GM12878 (cell line): ENCODE measurements around the gene SEMA5A. TPM values are rescaled to one million over a fixed set of nuclear protein-coding genes. Genes with fewer than 3 reads are reported as not detected.

Experiments
- ATAC-seq: fragments of 200-7000 bp; cut with Tn5 transposase; 3 replicates; pipeline ENCODE4 v1.9.1; 2020; ENCODE audit warnings: mild to moderate bottlenecking, moderate library complexity
- BruUV-seq: library from RNA; stranded (reverse); fragments of 400-500 nt; replicated peaks from 2 replicates; lab custom pipeline; 2021; lab: Mats Ljungman, UMichigan
- CTCF ChIA-PET: fragments of 300-600 bp; sonication (Branson Sonifier 250); formaldehyde crosslinking; extraction: SDS; loops from one replicate; lab custom pipeline; 2021; ENCODE audit warnings: inconsistent platforms; lab: Yijun Ruan, JAX
- POLR2A ChIA-PET: fragments of 350-600 bp; formaldehyde crosslinking; extraction: SDS; loops from one replicate; lab custom pipeline; 2021; ENCODE audit warnings: inconsistent platforms; lab: Charles Lee
- RAD21 ChIA-PET: fragments of 300-600 bp; sonication (Branson Sonifier 250); formaldehyde crosslinking; loops from one replicate; lab custom pipeline; 2023; ENCODE audit warnings: antibody characterized with exemption; ENCODE audit not compliant: unreplicated experiment; lab: Charles Lee
- SMC1A ChIA-PET: fragments of 300-600 bp; sonication (Branson Sonifier 250); formaldehyde crosslinking; loops from one replicate; lab custom pipeline; 2023; ENCODE audit not compliant: unreplicated experiment, uncharacterized antibody; lab: Charles Lee
- DNase-seq: peaks from one replicate; pipeline ENCODE4 v3.0.0-alpha.2; 2011; ENCODE audit warnings: low read depth, low spot score
- FAIRE-seq: peaks from 3 replicates; lab custom pipeline; 2011; peaks lifted over from hg19 to GRCh38; lab: Jason Lieb, UNC
- H2AFZ ChIP-seq: 2 replicates; pipeline ENCODE4 v1.6.0; 2011; ENCODE audit warnings: low read depth, low read length, control low read depth; ENCODE audit not compliant: control insufficient read depth
- H3K27ac ChIP-seq: 2 replicates; pipeline ENCODE4 v1.5.1; 2011; ENCODE audit warnings: control low read depth; ENCODE audit not compliant: control insufficient read depth, insufficient read depth
- H3K27me3 ChIP-seq, 2 experiments: replicated peaks in 1 of 2; 2 replicates each; pipeline versions ENCODE4 v1.6.0 to v1.6.1; 2011; ENCODE audit warnings: low read length in 1 of 2; ENCODE audit not compliant: control insufficient read depth in 2 of 2, insufficient read depth in 2 of 2
- H3K36me3 ChIP-seq, 2 experiments: 2 replicates each; pipeline ENCODE4 v1.5.1; 2011; ENCODE audit warnings: low read length in 1 of 2; ENCODE audit not compliant: control insufficient read depth in 2 of 2, insufficient read depth in 2 of 2
- H3K4me1 ChIP-seq: 2 replicates; pipeline ENCODE4 v1.6.1; 2011; ENCODE audit warnings: mild to moderate bottlenecking, low read length, moderate library complexity, mixed read lengths; ENCODE audit not compliant: control insufficient read depth, insufficient read depth
- H3K4me2 ChIP-seq: 2 replicates; pipeline ENCODE4 v1.6.0; 2011; ENCODE audit warnings: control low read depth; ENCODE audit not compliant: control insufficient read depth, insufficient read depth
- H3K4me3 ChIP-seq: fragments of 200-600 bp; sonication (generic); 2 replicates; pipeline ENCODE4 v1.5.1; 2016
- H3K79me2 ChIP-seq: 2 replicates; pipeline ENCODE4 v1.6.0; 2011; ENCODE audit warnings: low read length; ENCODE audit not compliant: control insufficient read depth, insufficient read depth
- H3K9ac ChIP-seq: 2 replicates; pipeline ENCODE4 v1.8.0; 2011; ENCODE audit warnings: low read length, control low read depth, mixed read lengths; ENCODE audit not compliant: control insufficient read depth, insufficient read depth
- H3K9me3 ChIP-seq: replicated peaks from 3 replicates; pipeline ENCODE4 v1.5.1; 2011; ENCODE audit warnings: mild to moderate bottlenecking, low read length; ENCODE audit not compliant: control insufficient read depth, insufficient read depth
- H4K20me1 ChIP-seq: 2 replicates; pipeline ENCODE4 v1.6.0; 2011; ENCODE audit not compliant: control insufficient read depth, insufficient read depth
- ATF3 ChIP-seq: IDR thresholded peaks from 2 replicates; pipeline ENCODE4 v1.6.1; 2011; ENCODE audit warnings: low read depth, mild to moderate bottlenecking, low read length, moderate library complexity, borderline replicate concordance; ENCODE audit errors: extremely low read depth
- BCL3 ChIP-seq: IDR thresholded peaks from 2 replicates; pipeline ENCODE4 v1.6.1; 2011; ENCODE audit warnings: borderline replicate concordance, low read depth, mild to moderate bottlenecking, moderate library complexity, low read length; ENCODE audit not compliant: insufficient read depth, poor library complexity, severe bottlenecking
- BHLHE40 ChIP-seq, 2 experiments: fragments of 450-650 bp in 1 of 2; IDR thresholded peaks; 2 replicates each; pipeline ENCODE4 v1.6.1; 2011 to 2017; ENCODE audit warnings: low read depth in 2 of 2, borderline replicate concordance in 1 of 2, improper control_type of control experiment in 1 of 2, low read length in 1 of 2, mild to moderate bottlenecking in 1 of 2
- CREB1 ChIP-seq: IDR thresholded peaks from 2 replicates; pipeline ENCODE4 v1.6.1; 2012; ENCODE audit warnings: low read depth, mild to moderate bottlenecking, inconsistent platforms
- ESRRA ChIP-seq: IDR thresholded peaks from 2 replicates; pipeline ENCODE4 v1.6.1; 2012; ENCODE audit warnings: mild to moderate bottlenecking, low read length, improper control_type of control experiment
- ETV6 ChIP-seq, 2 experiments: fragments of 450-650 bp in 1 of 2; IDR thresholded peaks in 1 of 2; conservative IDR thresholded peaks in 1 of 2; 2 replicates each; pipeline ENCODE4 v1.6.1; 2014; ENCODE audit warnings: antibody characterized with exemption in 1 of 2, borderline replicate concordance in 1 of 2, low read depth in 1 of 2, mild to moderate bottlenecking in 1 of 2, moderate library complexity in 1 of 2
- FOS ChIP-seq: IDR thresholded peaks from 3 replicates; pipeline ENCODE4 v1.6.1; 2011; ENCODE audit warnings: borderline replicate concordance; ENCODE audit not compliant: insufficient read length; ENCODE audit errors: extremely low read depth
- HCFC1 ChIP-seq: fragments of 150-350 bp; IDR thresholded peaks from 2 replicates; pipeline ENCODE4 v1.6.1; 2014; ENCODE audit warnings: low read length
- HDAC2 ChIP-seq: fragments of 200-600 bp; sonication (generic); IDR thresholded peaks from 2 replicates; pipeline ENCODE4 v1.6.1; 2017
- HSF1 ChIP-seq: fragments of 150-350 bp; IDR thresholded peaks from 2 replicates; pipeline ENCODE4 v1.6.1; 2014; ENCODE audit warnings: mild to moderate bottlenecking, low read depth, low read length
- NFIC ChIP-seq: IDR thresholded peaks from 2 replicates; pipeline ENCODE4 v1.6.1; 2012; ENCODE audit warnings: low read depth, mild to moderate bottlenecking, inconsistent platforms, low read length, moderate library complexity
- PKNOX1 ChIP-seq: fragments of 450-650 bp; IDR thresholded peaks from 2 replicates; pipeline ENCODE4 v1.6.1; 2016; ENCODE audit warnings: mild to moderate bottlenecking
- SIN3A ChIP-seq: IDR thresholded peaks from 2 replicates; pipeline ENCODE4 v1.6.1; 2012; ENCODE audit warnings: low read depth, low read length, improper control_type of control experiment
- STAT3 ChIP-seq: IDR thresholded peaks from 2 replicates; pipeline ENCODE4 v1.6.1; 2011; ENCODE audit warnings: low read depth, low read length, improper control_type of control experiment
- USF2 ChIP-seq: IDR thresholded peaks from 2 replicates; pipeline ENCODE4 v1.6.1; 2011; ENCODE audit warnings: low read depth, low read length, improper control_type of control experiment, borderline replicate concordance
- WRNIP1 ChIP-seq: IDR thresholded peaks from 2 replicates; pipeline ENCODE4 v1.6.1; 2011; ENCODE audit warnings: low read depth, low read length, improper control_type of control experiment, borderline replicate concordance
- ZBTB33 ChIP-seq: fragments of 450-650 bp; IDR thresholded peaks from 2 replicates; pipeline ENCODE4 v1.6.1; 2017; ENCODE audit warnings: mild to moderate bottlenecking
- WGBS: methylation state at CpG from one replicate; pipeline ENCODE4 v1.1.6; 2016; ENCODE audit warnings: low lambda C conversion rate; ENCODE audit not compliant: insufficient replicate concordance, insufficient coverage; ENCODE audit errors: missing lambda C conversion rate; 5-methylcytosine and 5-hydroxymethylcytosine counted together
- in situ Hi-C: fragments of 300-500 bp; cut with MboI; formaldehyde crosslinking; loops from 9 replicates; pipeline ENCODE4 v1.14.3; 2018; ENCODE audit warnings: mixed read lengths
- intact Hi-C: fragments of 100-400 bp; cut with micrococcal nuclease; formaldehyde crosslinking; loops from one replicate; pipeline ENCODE4 v1.14.2; 2022; ENCODE audit not compliant: unreplicated experiment
- polyA plus RNA-seq, 11 experiments: library from polyadenylated mRNA; depleted of rRNA in 4 of 11; unstranded in 6 of 11; stranded (reverse) in 5 of 11; fragments of >200 nt; fragmentation: Nextera tagmentation in 4 of 11; fragmentation: Illumina TruSeq in 1 of 11; extraction: Ambion mirVana in 4 of 11; extraction: Trizol in 1 of 11; gene quantifications; 1 replicate in 1 of 11; 2 replicates in 10 of 11; pipeline versions ENCODE4 v1.2.1 to v1.2.3, GENCODE V29; 2011 to 2016; ENCODE audit warnings: inconsistent platforms in 2 of 11, missing spikeins in 2 of 11, low read depth in 1 of 11
- total RNA-seq, 4 experiments: library from RNA; depleted of rRNA in 3 of 4; stranded (reverse); fragments of >200 nt in 3 of 4; fragmentation: Illumina TruSeq in 1 of 4; extraction: Trizol in 1 of 4; gene quantifications; 2 replicates each; pipeline versions ENCODE4 v1.2.1 to v1.2.3, GENCODE V29; 2013 to 2021

Gene SEMA5A
- total and polyA plus RNA-seq, 10 of the 15 experiments (the other 5 are each of a cell fraction or from before 2014, with no cell fraction given) = 0.03 to 2.4 (median 0.09) TPM; not detected in 1

- Histone ChIP-seq H3K79me2 (no peaks in the 10 kb centered on the region), H3K4me1 (no peaks in the 10 kb centered on the region), H3K4me2 (no peak overlapping the region), H2AFZ (no peak overlapping the region), H4K20me1 (no peaks in the 10 kb centered on the region), H3K36me3 (no peaks in the 10 kb centered on the region), H3K4me3 (no peak overlapping the region), H3K27me3 (no peaks in the 10 kb centered on the region; a peak in 1 of 4 replicates), H3K9ac (no peak overlapping the region), H3K27ac (no peak overlapping the region), H3K9me3 (no peaks in the 10 kb centered on the region)
- no peak for DNase-seq
- no peak for FAIRE-seq
- 0% methylated on average over 1 of the region's 1 CpG for WGBS
- RAD21 ChIA-PET = interaction anchor here (1.4 kb wide), 1 partner anchor 31 kb away, joined by 3 read pairs; no protein-coding TSS in a partner anchor
- SMC1A ChIA-PET = interaction anchor here (1.4 kb wide), 1 partner anchor 10 kb away, joined by 5 read pairs; no protein-coding TSS in a partner anchor
- POLR2A ChIA-PET = no interaction called here
- CTCF ChIA-PET = interaction anchor here (1.0 to 1.3 kb wide), 3 partner anchors 10 to 25 kb away, joined by 3 to 5 read pairs (median 4); no protein-coding TSS in a partner anchor
- in situ Hi-C loops = no loop called here
- intact Hi-C loops = no loop called here
- no peak for ATAC-seq
- no TSS peak for BruUV-seq
- no peak for TF ChIP-seq PKNOX1
- TF ChIP-seq HSF1 = no peak
- TF ChIP-seq SIN3A = no peak
- TF ChIP-seq STAT3 = no peak
- TF ChIP-seq USF2 = no peak
- no peak for TF ChIP-seq ZBTB33
- no peak for TF ChIP-seq NFIC
- TF ChIP-seq ATF3 = no peak
- TF ChIP-seq ESRRA = no peak
- TF ChIP-seq BCL3 = no peak
- no peak for TF ChIP-seq FOS
- no peak for TF ChIP-seq WRNIP1
- TF ChIP-seq ETV6 (conservative IDR thresholded peaks at IDR 0.05 in 1 of 2, IDR thresholded peaks at IDR 0.05 in 1 of 2; ENCODE audit: borderline replicate concordance in 1 of 2, low read depth in 1 of 2) = no peak
- TF ChIP-seq CREB1 = no peak
- TF ChIP-seq BHLHE40 (IDR thresholded peaks at IDR 0.05; ENCODE audit: borderline replicate concordance in 1 of 2, low read depth in 2 of 2, low read length in 1 of 2) = no peak
- no peak for TF ChIP-seq HDAC2
- no peak for TF ChIP-seq HCFC1
These were observed 456.0 kb downstream of the SEMA5A start for GRCh38 chr5:9089893-9090292.
